ENCODE data around the gene VWF. TPM values are rescaled to one million over a fixed set of nuclear protein-coding genes. Genes with fewer than 3 reads are reported as not detected.

The VWF gene
- total and polyA plus RNA-seq, 2 of the 13 experiments (the other 11 are each of a cell fraction or from before 2014, with no cell fraction given) = 0.20 to 0.25 TPM

DNA sequence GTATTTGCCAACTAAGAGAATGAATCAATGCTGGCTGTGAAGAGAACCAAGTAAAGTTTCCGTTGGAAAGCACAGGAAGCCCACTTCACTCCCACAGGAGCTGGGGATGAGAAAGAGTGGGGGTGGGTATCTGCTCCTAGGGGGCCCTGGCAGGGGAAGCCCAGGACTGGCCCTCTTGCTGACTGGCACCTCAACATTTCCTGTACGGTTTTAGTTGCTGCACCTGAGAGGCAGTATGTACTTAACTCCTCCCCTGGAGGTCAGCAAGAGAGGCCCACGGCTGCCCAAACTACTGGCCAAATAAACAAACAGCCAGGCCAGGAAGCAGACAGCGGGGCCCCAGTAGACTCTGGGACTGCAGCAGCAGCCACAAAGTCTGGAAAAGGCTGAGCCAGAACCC lies 33.8 kb upstream of the VWF start:
- H3K4me2 ChIP-seq (ENCODE audit: low read depth, low read length) = peak overlapping the region; percentile 67
- intact Hi-C loops (cut with micrococcal nuclease; ENCODE audit: unreplicated experiment) (no loop called here), in situ Hi-C loops (cut with HindIII; ENCODE audit: extremely low pct_ligation_motif_present, low pct_unique_long_range_greater_than_20kb) (no loop called here)
- peaks cover 30% of the 10 kb centered on the region for H3K4me1 ChIP-seq (ENCODE audit: insufficient read depth, low read length)
- H2AFZ ChIP-seq (ENCODE audit: low read length) = no peak overlapping the region
- BruUV-seq (replicated peaks) = no TSS peak
- H3K4me3 ChIP-seq (replicated peaks in 1 of 3; ENCODE audit: insufficient read depth in 1 of 3, low read depth in 2 of 3, low read length in 3 of 3) = peak overlapping the region in 1 of 3 experiments; percentile 31; a peak in 3 of 6 replicates
- no peak overlapping the region for H3K9ac ChIP-seq (ENCODE audit: insufficient read depth, low read depth, low read length)
- no peaks in the 10 kb centered on the region for H3K79me2 ChIP-seq (ENCODE audit: insufficient read depth, low read length)
- no peaks in the 10 kb centered on the region for H3K36me3 ChIP-seq (replicated peaks in 1 of 2; ENCODE audit: control insufficient read depth in 1 of 2, insufficient read depth in 2 of 2, low read length in 2 of 2)
- FAIRE-seq (no peak), ATAC-seq (peak; percentile 83), DNase-seq (ENCODE audit: low spot score) (peak; percentile 34)
- no peaks in the 10 kb centered on the region for H3K9me3 ChIP-seq (ENCODE audit: low read length)
- CTCF ChIA-PET (ENCODE audit: low intra/inter-chr PET ratio, low total read pairs) = no interaction called here
- POLR2A ChIA-PET = interaction anchor here (1.0 kb wide), 1 partner anchor 10 kb away, joined by 3 read pairs; no protein-coding TSS in a partner anchor
- peaks cover 5 to 7% of the 10 kb centered on the region in 2 experiments; a peak in 3 of 5 replicates for H3K27me3 ChIP-seq (ENCODE audit: control insufficient read depth in 1 of 2, insufficient read depth in 2 of 2, low read length in 2 of 2)
- no peaks in the 10 kb centered on the region for H4K20me1 ChIP-seq (ENCODE audit: insufficient read depth, low read length)
- H3K27ac ChIP-seq (ENCODE audit: extremely low read length, insufficient read depth, low read length) = peak overlapping the region; percentile 1
- 0% methylated on average over 3 of the region's 4 CpGs for WGBS (ENCODE audit: low lambda C conversion rate)
- TF ChIP-seq, protein P1, sequence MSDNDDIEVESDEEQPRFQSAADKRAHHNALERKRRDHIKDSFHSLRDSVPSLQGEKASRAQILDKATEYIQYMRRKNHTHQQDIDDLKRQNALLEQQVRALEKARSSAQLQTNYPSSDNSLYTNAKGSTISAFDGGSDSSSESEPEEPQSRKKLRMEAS (IDR thresholded peaks at IDR 0.05) = no peak
- no peak for TF ChIP-seq TCF7L2 (IDR thresholded peaks at IDR 0.05; ENCODE audit: low read depth, low read length)
- TF ChIP-seq ZNF780A (CRISPR knock-in tag; IDR thresholded peaks at IDR 0.05) = no peak
- TF ChIP-seq ZNF546 (CRISPR knock-in tag; conservative IDR thresholded peaks at IDR 0.05) = no peak
- TF ChIP-seq, protein P2, sequence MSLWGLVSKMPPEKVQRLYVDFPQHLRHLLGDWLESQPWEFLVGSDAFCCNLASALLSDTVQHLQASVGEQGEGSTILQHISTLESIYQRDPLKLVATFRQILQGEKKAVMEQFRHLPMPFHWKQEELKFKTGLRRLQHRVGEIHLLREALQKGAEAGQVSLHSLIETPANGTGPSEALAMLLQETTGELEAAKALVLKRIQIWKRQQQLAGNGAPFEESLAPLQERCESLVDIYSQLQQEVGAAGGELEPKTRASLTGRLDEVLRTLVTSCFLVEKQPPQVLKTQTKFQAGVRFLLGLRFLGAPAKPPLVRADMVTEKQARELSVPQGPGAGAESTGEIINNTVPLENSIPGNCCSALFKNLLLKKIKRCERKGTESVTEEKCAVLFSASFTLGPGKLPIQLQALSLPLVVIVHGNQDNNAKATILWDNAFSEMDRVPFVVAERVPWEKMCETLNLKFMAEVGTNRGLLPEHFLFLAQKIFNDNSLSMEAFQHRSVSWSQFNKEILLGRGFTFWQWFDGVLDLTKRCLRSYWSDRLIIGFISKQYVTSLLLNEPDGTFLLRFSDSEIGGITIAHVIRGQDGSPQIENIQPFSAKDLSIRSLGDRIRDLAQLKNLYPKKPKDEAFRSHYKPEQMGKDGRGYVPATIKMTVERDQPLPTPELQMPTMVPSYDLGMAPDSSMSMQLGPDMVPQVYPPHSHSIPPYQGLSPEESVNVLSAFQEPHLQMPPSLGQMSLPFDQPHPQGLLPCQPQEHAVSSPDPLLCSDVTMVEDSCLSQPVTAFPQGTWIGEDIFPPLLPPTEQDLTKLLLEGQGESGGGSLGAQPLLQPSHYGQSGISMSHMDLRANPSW (CRISPR knock-in tag; IDR thresholded peaks at IDR 0.05; ENCODE audit: borderline replicate concordance) = no peak
- TF ChIP-seq ZC3H4 (CRISPR knock-in tag; IDR thresholded peaks at IDR 0.05; ENCODE audit: borderline replicate concordance) = no peak
- no peak for TF ChIP-seq GPN1 (CRISPR knock-in tag; IDR thresholded peaks at IDR 0.05; ENCODE audit: borderline replicate concordance)
- TF ChIP-seq, protein P3, sequence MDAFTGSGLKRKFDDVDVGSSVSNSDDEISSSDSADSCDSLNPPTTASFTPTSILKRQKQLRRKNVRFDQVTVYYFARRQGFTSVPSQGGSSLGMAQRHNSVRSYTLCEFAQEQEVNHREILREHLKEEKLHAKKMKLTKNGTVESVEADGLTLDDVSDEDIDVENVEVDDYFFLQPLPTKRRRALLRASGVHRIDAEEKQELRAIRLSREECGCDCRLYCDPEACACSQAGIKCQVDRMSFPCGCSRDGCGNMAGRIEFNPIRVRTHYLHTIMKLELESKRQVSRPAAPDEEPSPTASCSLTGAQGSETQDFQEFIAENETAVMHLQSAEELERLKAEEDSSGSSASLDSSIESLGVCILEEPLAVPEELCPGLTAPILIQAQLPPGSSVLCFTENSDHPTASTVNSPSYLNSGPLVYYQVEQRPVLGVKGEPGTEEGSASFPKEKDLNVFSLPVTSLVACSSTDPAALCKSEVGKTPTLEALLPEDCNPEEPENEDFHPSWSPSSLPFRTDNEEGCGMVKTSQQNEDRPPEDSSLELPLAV (CRISPR knock-in tag; conservative IDR thresholded peaks at IDR 0.05; ENCODE audit: low read depth) = no peak
- TF ChIP-seq ZNF296 (CRISPR knock-in tag; conservative IDR thresholded peaks at IDR 0.05) = 0 out of 2 replicates have a peak, but pooled peaks have one; percentile 39
- no peak for TF ChIP-seq FOXP1 (IDR thresholded peaks at IDR 0.05)
- TF ChIP-seq FOXP1 (CRISPR knock-in tag; IDR thresholded peaks at IDR 0.05) = peak; percentile 79
- TF ChIP-seq TOPORS (CRISPR knock-in tag; IDR thresholded peaks at IDR 0.05) = no peak
- TF ChIP-seq REPIN1 (CRISPR knock-in tag; IDR thresholded peaks at IDR 0.05; ENCODE audit: borderline replicate concordance, low read depth) = no peak
- TF ChIP-seq, protein P4, sequence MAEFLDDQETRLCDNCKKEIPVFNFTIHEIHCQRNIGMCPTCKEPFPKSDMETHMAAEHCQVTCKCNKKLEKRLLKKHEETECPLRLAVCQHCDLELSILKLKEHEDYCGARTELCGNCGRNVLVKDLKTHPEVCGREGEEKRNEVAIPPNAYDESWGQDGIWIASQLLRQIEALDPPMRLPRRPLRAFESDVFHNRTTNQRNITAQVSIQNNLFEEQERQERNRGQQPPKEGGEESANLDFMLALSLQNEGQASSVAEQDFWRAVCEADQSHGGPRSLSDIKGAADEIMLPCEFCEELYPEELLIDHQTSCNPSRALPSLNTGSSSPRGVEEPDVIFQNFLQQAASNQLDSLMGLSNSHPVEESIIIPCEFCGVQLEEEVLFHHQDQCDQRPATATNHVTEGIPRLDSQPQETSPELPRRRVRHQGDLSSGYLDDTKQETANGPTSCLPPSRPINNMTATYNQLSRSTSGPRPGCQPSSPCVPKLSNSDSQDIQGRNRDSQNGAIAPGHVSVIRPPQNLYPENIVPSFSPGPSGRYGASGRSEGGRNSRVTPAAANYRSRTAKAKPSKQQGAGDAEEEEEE (CRISPR knock-in tag; IDR thresholded peaks at IDR 0.05; ENCODE audit: borderline replicate concordance) = no peak

Data from HepG2 (cell line).